ENCODE data around the gene CASQ2. TPM values are rescaled to one million over a fixed set of nuclear protein-coding genes. Genes with fewer than 3 reads are reported as not detected.
A peak's percentile ranks its signal among the peaks of the same experiment; 100 is the strongest.

CASQ2 gene
- total RNA-seq, 4 donors from 2014 or later: 0.53 to 21.4 (median 4.1) TPM

DNA sequence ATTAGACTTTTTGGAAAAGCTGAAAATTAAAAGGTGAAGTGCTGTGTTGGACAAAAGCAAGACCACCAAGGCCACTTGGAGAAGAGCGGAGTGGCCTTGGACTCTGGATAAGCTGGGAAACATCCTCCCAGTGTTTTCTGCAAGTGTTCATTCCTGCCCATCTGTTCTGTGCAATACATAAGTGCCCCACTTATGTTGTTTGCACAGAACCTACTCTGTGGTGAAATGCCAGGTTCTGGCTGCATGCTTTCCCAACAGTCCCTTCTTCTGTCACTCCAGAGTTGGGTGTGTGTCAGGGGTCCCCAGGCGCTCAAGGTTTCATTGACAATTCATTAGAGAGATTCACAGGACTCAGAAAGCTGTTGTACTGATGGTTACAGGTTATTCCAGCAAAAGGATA lies 42.1 kb upstream of the CASQ2 start:
- TF ChIP-seq POLR2A (IDR thresholded peaks at IDR 0.05) (no peak), CTCF (IDR thresholded peaks at IDR 0.05) (no peak)
- no peaks in the 10 kb centered on the region for H3K9me3 ChIP-seq
- H3K4me3 ChIP-seq: no peak overlapping the region
- 91 to 100% methylated on average over 1 to 2 of the region's 2 CpGs for WGBS, 2 donors
- H3K27ac ChIP-seq: peak overlapping the region in 1 of 4 donors; percentile 61
- no peaks in the 10 kb centered on the region for H3K36me3 ChIP-seq
- H3K4me1 ChIP-seq: peaks cover 11 to 49% (median 11%) of the 10 kb centered on the region in 3 donors
- no peaks in the 10 kb centered on the region for H3K27me3 ChIP-seq
- intact Hi-C loops (cut with DNase I): no loop called here
- DNase-seq: no peak

DNA sequence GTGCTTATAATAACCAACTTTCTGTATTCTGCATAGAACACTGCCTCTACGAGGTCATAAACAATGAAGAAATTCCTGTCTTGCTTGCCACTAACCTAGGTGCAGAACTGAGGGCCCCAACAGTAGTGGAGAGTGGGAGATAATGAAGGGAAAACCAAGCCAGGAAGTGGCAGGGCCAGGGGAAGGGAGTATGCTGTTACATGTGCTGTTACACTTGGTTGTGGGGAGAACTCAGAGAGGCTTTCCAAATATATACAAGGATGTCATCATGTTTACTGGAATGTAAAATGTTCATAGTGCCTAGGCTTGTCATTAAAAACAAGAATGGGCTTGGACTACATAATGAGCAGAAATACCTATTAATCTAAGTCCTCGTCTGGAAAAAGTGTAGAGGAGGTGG lies 41.3 kb upstream of the CASQ2 start:
- intact Hi-C loops (cut with DNase I): loop anchor here (5.0 kb wide), 1 partner anchor 167 kb away; the partner anchor contains the start of gene SLC22A15
- Histone ChIP-seq H3K27me3 (no peaks in the 10 kb centered on the region), H3K27ac (no peak overlapping the region), H3K9me3 (no peaks in the 10 kb centered on the region), H3K36me3 (no peaks in the 10 kb centered on the region), H3K4me3 (no peak overlapping the region), H3K4me1 (peaks cover 4 to 41% (median 5%) of the 10 kb centered on the region in 3 donors)
- 40 to 49% methylated on average over 2 of the region's 2 CpGs for WGBS, 2 donors
- no peak for DNase-seq
- TF ChIP-seq POLR2A (IDR thresholded peaks at IDR 0.05): no peak
- TF ChIP-seq CTCF (IDR thresholded peaks at IDR 0.05): no peak

GRCh38 chr1:115809076-115809475 lies 40.6 kb upstream of the CASQ2 start:
- Histone ChIP-seq H3K4me1 (peaks cover 3 to 34% (median 4%) of the 10 kb centered on the region in 3 donors), H3K9me3 (no peaks in the 10 kb centered on the region), H3K27ac (no peak overlapping the region), H3K4me3 (no peak overlapping the region), H3K36me3 (no peaks in the 10 kb centered on the region), H3K27me3 (no peaks in the 10 kb centered on the region)
- intact Hi-C loops (cut with DNase I): loop anchor here (5.0 kb wide), 1 partner anchor 168 kb away; the partner anchor contains the start of gene SLC22A15
- no peak for TF ChIP-seq CTCF (IDR thresholded peaks at IDR 0.05)
- TF ChIP-seq POLR2A (IDR thresholded peaks at IDR 0.05): no peak
- no peak for DNase-seq

- Histone ChIP-seq H3K4me1 (peaks cover 0 to 26% (median 4%) of the 10 kb centered on the region in 3 donors), H3K27me3 (no peaks in the 10 kb centered on the region), H3K9me3 (no peaks in the 10 kb centered on the region), H3K4me3 (no peak overlapping the region), H3K36me3 (no peaks in the 10 kb centered on the region), H3K27ac (no peak overlapping the region)
- DNase-seq: no peak
- intact Hi-C loops (cut with DNase I): loop anchor here (5.0 kb wide), 1 partner anchor 170 kb away; the partner anchor contains the start of gene SLC22A15
- 0 to 4% methylated on average over 2 of the region's 2 CpGs for WGBS, 2 donors
- TF ChIP-seq CTCF (IDR thresholded peaks at IDR 0.05) (peak; percentile 35 to 80 (median 76)), POLR2A (IDR thresholded peaks at IDR 0.05) (no peak)
These were observed 39.2 kb upstream of the CASQ2 start for GRCh38 chr1:115807723-115808122.

DNA sequence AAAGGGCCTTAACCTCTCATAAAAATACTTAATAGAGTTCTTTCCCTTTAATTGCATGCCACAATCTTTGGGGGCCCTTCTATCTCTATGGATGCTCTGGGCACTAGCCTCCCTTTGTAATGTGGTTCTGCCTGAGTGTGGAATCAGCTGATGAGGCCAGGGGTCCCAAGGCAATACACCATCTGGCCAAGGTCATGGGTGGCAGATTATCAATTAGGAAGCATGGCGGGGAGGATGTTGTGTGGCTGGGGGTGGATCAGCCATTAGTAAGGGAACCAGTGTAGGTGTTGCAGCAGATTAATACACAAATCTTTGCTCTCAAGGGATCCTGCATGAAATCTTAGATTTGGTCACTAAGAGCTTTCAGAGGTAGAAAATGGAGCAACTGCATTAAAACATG lies 37.1 kb upstream of the CASQ2 start:
- H3K4me3 ChIP-seq: no peak overlapping the region
- TF ChIP-seq CTCF (IDR thresholded peaks at IDR 0.05): no peak
- no peak for TF ChIP-seq POLR2A (IDR thresholded peaks at IDR 0.05)
- H3K4me1 ChIP-seq: peaks cover 0 to 12% (median 4%) of the 10 kb centered on the region in 3 donors
- H3K27me3 ChIP-seq: no peaks in the 10 kb centered on the region
- H3K9me3 ChIP-seq: no peaks in the 10 kb centered on the region
- intact Hi-C loops (cut with DNase I): loop anchor here (5.0 kb wide), 1 partner anchor 172 kb away; the partner anchor contains the start of gene SLC22A15
- 89% methylated on average over 1 of the region's 1 CpG; no CpG with 5 or more reads in 1 of the 2 donors for WGBS, 2 donors
- DNase-seq: no peak
- H3K27ac ChIP-seq: no peak overlapping the region
- H3K36me3 ChIP-seq: no peaks in the 10 kb centered on the region
